HG02678 (cell line): Measurements from ENCODE around the gene AQP12A.
"Not testable (repeated sequence)": the region's sequence is repeated elsewhere in the genome, so short reads cannot be mapped to it uniquely, and the experiment has no call there.

ENCODE experiments used
- ATAC-seq: cut with Tn5 transposase; IDR thresholded peaks from one replicate; pipeline ENCODE4 v1.9.1; 2021; ENCODE audit warnings: mild to moderate bottlenecking, moderate library complexity; ENCODE audit not compliant: unreplicated experiment

AQP12A gene

DNA sequence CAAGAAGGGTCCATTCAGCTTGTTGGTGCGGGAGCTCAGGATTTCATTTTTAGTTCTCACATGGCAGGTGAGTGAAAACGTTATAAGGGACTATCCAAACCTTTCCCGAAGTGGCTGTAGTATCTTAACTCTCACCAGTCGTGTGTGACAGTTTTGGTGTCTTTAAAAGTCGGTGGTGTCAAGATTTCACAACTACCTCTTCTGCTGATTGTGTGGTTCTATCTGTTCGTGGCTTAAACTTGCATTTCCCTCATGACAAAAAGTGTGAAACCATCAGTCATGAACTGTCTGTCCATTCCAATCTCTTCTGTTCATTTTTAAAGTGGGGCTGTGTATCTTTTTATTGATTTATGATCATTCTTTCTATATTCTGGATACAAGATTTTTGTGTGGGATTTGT, 5.2 kb upstream of the AQP12A start:
- ATAC-seq: no peak

DNA sequence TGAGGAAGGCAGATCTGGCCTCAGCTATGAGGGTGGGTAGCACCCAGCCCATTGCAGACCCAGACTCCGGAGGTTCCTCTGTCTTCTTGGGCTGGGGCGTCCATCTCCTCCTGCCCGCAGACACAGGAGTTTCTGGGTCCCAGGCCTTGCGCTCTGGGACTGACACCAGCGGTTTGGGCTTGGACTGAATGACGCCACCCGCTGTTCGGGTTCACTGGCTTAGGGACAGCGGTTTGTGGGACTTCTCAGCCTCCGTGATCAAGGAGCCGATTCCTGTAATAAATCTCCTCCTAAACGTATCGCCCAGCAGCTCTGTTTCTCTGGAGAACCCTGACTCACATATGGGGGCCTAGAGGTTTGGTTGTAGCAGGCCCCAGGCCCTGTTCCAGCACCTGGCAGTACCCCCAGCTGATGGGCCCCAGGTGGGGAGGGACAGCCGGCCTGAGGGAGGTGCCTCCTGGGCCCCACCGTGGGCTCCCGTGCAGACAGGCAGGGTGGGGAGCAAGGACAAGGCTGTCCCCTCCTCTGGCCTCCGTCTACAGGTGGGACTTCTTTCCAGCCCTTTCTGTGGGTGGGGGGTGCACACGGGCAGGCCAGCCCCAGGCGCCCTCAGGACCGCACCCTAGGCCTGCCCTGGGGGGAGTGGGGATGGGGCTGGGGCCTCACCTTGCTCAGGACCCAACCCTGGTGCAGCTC, 4.5 kb upstream of the AQP12A start:
- no peak for ATAC-seq

DNA sequence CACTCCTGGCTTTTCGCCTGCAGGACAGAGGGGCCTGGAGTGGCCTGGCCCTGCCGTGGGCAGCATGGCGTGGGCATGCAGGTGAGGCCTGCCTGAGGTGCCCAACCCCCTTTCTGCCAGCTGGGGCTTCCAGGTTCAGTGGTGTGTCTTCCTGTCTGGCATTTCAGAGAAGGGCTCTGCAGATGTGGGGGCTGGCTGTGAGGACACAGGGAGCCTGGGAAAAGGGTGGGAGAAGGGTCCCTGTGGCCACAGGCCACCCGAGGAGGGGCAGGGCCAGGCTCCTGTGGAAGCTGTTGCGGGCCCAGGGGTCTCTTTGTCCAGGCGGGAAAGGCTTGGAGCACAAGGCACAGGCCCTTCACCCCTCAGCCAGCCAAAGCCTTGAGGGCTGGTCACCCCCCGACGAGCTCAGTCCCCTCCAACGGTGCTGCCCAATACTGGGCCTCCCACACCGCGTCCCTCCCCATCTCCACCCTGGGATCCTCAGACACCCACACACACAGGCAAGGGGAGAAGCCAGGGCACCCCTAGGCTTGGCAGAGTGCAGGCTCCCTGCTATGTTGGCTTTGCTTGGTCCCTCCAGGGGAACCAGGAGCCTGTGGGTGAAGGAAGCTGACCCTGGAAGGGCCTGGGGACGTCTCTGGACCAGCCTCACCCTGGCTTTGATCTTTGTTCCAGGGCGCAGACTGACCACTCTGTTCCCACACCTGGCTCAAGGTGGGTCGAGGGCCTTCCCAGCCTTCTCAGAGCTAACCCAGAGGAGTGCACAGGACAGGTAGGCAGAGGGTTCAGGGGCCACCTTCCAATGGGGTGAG, 3.7 kb upstream of the AQP12A start:
- no peak for ATAC-seq

DNA sequence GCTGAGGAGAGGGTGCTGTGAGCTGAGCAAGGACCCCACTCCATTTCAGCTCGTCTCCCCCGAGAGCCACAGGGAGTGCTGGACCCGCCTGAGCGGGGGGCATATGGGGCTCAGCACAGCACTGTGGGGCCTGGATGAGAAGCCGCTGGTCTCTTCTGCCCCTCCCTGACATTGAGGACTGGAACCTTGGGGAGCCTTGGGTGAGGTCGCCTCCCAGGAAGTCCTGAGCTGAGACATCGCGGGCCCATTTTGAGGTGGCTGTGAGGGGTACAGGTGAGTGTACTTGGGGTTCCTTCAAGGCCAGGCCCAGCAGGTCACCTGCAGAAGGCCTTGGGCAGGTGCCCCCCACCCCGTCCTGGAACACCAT, 3.1 kb upstream of the AQP12A start:
- ATAC-seq: no peak

DNA sequence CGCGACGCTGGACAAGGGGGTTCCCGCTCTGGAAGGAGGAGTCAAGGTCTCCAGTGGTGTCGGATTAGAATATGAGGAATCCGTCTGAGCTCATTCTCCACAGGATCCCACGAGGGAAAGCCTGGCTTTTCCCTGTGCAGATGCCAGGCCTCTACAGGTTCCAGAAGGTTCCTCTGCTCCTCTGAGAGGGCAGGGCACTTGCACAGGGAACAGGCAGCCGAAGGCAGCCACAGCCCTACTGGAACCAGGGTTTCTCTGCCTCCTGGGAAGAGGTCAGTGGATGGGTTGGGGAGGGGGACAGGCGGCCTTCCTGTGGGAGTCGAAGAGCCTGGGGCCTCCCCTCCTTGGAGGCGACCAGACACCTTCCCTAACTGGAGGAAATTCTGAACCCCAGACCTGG, 1.7 kb upstream of the AQP12A start:
- ATAC-seq: no peak

DNA sequence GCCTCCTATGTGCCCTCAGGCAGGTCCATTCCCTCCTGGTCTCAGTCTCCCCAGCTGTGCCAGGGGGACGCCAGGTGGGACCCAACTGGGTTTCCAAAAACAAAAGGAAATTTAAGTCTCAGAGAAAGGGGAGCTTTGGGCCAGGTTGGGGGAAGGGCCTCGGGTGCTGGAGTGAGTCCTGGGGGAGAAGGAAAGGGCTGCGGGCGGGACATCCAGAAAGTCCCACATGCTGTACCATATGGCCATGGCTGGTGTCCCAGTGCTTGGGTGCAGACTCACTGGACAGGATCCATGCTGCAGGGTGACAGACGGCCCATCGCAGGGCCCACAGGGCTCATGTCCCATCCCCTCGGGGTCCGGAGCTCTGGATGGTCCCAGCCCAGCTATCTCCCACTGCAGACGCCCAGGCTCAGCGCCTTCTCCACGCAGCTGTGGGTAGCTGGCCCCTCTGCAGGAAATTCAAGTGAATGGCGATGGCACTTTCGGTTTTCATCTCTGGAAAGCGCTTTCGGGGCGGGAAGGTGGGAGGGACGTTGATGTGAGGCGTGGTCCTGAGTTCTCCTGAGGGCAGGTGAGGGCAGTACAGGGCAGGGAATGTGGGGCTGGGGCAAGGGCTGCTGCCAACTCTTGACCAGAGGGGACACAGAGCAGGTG, 1.1 kb upstream of the AQP12A start:
- not testable (repeated sequence) for ATAC-seq

DNA sequence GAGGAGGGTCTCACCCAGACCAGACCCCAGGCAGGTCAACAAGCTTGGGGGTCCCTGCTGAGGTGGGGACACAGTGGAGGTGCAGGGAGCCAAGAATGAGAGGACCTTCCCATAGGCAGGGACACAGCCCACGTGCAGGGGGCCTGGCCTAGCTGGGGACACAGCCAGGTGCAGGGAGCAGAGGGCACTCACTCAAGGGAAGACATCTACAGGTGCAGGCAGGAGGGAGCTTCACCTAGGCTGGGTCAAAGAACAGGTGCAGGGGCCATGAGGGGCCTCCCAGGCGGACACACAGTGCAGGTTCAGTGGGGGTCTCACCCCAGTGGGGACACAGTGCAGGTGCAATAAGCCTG, 615 bp upstream of the AQP12A start:
- ATAC-seq: not testable (repeated sequence)

DNA sequence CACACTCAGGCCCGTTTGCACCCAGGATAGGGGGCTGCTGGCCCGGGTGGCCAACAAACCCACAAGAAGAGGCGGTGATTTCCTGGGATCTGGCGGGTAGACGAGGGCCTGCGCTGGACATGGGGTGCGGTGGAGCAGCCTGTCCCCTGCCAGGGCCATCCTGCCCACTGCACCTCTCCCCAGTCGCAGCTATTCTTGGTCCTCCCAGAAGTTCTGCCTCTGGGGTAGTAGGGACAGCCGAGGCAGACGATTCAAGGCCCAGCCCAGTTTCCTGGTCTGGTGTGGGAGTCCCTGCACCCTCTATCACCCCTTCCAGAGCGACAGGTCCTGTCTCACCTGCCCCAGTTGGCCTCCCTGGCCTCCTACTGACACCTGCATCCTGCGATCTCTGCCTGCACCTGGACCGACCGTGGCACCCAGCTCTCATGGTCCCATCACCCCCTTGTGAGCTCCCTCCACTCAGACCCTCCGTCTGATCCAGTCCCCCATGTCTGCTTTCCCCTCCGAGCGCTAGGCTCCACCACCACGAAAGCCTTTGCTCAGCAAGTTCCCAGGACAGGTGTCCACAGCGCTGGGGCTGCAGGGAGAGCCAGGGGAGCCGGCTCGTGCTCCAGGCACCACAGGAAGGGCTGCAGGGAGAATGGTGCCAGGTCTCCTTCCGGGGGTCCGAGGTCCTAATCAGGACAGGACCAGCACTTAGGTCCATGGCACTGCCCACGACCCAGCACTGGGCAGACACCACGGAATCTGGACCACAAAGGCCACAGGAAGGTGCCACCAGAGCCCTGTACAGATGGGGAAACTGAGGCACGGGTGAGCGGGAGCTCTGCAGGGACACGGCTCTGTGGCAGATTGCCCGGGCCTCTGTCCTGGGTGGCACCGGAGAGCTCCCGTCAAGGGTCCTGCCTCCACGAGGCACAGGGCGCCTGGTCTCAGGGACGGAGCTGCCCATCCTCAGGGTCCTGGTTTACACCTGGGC, 1.2 kb downstream of the AQP12A start:
- ATAC-seq: not testable (repeated sequence)

DNA sequence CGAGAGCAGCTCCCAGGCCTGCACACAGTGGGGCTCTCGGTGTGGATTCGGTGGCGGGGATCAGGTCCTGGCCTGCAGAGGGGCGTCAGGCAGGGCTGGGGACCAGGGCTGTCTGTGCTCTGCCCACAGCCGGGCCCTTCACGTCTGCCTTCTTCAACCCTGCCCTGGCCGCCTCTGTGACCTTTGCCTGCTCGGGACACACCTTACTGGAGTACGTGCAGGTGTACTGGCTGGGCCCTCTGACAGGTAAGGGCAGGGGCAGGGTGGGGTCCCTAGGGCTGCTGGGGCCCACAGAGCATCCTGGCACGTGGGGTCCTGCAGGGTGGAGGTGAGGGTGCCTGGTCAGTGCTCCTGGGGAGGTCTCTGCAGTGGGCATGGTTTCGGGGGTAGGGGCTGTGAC, 2.6 kb downstream of the AQP12A start:
- not testable (repeated sequence) for ATAC-seq

DNA sequence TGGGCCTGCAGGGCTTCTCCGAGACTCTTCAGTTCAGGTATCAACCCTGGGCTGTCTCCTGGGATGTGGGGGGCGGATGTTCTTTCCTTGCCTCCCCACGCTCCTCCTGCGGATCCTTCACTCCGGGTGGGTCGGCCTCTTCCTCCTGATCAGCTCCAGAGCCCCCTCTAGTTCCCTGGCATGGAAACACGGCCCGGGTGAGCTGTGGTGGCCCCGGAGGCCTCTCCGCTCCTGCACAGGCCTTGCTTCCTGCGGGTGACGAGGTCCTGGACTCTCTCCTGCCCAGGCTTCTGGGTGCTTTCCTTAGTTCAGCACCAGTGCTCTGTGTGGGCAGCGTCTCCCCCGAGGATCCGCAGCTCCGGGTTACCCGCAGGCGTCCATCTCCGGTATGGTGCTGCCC, 3.9 kb downstream of the AQP12A start:
- ATAC-seq: not testable (repeated sequence)

DNA sequence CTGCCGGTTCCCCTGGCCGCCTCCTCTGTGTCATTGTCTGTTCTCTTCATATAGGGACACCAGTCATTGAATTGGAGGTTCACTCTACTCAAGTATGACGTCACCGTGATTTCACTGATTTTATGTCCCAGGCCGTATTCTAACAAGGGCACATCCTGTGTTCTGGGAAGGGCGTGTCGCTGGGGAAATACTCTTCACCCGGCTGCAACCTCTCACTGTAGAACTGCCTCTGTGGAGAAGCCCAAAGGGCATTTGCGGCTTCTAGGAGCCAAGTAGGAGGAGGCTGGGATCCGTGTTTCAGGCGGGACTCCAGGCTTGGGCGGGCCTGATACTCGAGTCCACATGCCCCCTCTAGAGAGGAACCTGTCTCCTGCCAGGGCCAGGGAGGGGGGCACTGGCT, 4.8 kb downstream of the AQP12A start:
- ATAC-seq: not testable (repeated sequence)

DNA sequence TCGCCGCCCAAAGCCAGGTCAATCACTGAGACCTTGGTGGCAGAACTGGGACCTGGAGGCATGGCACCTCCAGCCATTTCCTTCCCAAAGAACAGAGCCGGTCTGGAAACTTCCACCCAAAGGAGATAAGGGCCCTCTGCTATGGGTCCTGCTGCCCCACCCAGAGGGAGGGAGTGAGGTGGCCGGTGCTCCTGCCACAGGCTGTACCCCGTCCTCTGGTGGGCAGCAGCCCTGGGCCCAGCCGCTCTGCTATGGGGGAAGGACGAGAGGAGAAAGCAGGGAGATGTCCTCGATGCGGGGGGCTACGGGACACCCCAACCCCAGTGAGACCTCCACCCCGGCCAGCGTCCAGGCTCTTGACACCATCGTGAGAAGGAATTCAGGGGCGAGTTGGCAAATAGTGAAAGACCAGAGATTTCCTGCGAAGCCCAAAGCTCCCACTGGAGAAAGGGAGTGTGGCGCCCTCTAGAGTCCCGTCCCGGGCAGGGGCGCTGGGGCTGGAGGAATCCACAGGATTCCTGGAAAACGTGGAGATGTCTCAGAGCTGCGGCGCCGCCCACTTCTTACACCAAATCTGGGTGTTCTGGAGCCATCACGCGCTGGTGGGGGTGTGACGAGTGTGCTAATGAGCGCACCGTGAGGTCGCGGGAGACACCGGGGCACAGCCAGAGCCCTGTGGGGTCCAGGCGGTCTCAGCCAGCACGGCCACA, 7.3 kb downstream of the AQP12A start:
- ATAC-seq: not testable (repeated sequence)

DNA sequence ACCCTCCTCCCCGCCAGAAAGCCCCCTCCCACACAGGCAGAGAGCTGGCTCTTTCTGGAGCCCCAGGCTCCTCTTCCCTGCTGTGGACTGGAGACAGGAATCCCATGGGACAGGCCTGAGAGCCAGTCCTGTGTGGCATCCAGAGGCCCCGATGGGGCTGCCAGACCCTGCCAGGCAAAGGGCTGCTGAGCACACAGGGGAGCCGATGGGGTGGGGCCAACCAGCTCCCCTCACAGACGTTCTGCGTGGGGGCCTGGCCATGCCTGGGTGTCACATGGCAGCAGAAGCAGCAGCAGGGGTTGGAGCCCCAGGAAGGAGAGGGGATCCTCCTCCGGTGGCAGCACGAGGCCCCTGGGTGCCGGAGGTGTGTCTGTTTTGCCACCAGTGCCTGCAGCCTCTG, 8.2 kb downstream of the AQP12A start:
- ATAC-seq: not testable (repeated sequence)

DNA sequence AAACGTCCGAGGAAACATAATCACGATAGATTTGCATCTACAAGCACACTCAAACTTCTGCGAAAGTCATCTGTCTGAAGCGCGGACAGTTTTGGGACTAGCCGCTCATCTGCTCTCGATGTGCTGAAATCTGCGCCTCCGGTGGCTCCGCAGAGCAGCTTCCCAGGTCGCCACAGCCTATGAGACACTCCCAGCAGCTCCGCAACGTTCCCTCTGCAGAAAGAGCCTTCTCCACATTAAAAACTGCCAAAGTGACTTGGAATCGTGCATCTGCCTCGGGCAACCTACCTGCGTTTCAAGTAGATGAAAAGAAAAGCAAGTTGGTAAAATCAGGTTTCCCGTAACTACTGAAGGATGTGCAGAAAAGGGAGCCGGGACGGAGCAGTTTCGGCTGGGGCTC, 8.9 kb downstream of the AQP12A start:
- not testable (repeated sequence) for ATAC-seq

DNA sequence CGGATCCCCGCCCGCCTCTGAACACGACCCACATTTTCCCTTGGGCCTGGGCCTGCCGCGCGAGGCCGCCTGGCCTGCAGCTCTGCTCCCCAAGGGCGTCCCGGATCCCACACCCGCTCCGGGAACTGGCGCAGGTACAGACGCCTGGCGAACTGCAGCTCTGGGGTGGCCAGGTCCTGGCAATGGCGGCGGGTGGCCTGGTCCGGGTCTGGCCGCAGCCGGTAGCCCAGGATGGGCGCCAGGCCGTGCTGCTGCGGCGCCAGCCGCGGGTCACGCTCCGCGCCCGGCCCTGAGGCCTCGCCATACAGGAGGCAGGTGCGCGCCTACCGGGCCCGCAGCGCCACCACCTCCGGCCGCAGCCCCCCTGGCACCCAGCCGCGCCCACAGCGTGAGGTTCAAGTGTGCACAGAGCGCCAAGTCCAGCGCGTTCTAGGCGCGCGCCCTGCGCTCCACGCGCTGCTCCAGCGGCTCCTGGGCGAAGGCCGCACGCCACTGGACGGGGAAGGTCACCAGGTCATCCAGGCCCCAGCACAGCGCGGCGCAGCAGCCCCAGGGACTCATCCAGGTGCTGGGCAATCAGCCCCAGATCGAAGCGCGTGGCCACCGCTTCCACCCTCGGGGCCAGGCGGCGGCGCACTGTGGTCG, 9.5 kb downstream of the AQP12A start:
- no peak for ATAC-seq

DNA sequence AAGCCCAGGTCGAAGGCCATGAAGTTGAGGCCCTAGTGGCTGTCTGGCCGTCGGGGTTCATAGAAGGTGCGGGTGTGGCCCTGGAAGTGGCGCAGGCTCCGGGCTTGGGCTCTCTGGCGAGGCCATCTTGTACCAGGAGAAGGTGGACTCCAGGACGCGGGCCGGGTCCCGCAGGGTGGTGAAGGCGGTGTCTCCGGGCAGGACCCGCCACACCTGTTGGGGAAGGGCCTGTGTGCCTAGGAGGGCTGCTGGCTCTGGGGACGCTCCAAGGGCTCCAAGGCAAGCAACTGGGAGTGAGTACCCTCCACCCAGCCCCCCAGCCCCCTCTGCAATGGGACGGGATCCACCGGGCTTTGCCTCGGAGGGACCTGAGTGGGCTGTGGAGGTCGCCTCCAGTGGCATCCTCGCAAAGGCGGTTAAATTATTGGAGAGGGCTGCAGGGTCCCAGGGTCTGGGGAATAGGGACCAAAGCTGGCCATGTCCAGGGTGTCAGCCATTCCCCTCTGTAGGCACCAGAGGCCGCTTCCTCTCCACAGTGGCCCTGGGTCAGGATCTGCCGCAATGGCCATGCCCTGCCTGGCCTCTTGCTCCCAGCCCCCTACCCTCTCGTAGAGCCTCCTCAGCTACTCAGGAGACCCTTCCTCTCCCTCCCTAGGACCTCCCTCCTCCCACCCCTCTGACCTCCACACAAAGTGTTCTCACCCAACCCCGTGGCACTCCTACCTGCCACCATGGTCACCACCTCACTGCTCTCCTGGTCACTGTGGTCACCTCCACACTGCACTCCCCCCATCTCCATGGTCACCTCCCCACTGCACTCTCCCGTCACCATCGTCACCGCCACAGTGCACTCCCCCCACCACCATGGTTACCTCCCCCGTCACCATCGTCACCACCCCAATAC, 10.3 kb downstream of the AQP12A start:
- no peak for ATAC-seq

DNA sequence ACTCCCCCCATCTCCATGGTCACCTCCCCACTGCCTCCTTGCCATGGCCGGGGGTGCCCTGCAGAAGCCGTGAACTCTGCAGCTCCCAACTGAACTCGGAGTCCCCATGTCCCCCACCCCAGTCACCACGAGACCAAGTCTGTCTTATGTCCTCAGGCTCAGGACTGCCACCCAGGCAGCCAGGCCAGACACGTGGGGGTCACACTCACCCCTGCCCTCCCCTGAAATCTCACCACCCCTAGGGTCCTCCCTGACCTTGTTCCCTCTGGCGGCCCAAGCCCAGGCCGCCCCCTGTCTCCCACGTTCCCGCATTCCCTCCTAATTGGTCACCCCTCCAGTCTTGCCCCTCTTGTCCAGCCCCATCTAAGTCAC, 11.0 kb downstream of the AQP12A start:
- ATAC-seq: no peak

DNA sequence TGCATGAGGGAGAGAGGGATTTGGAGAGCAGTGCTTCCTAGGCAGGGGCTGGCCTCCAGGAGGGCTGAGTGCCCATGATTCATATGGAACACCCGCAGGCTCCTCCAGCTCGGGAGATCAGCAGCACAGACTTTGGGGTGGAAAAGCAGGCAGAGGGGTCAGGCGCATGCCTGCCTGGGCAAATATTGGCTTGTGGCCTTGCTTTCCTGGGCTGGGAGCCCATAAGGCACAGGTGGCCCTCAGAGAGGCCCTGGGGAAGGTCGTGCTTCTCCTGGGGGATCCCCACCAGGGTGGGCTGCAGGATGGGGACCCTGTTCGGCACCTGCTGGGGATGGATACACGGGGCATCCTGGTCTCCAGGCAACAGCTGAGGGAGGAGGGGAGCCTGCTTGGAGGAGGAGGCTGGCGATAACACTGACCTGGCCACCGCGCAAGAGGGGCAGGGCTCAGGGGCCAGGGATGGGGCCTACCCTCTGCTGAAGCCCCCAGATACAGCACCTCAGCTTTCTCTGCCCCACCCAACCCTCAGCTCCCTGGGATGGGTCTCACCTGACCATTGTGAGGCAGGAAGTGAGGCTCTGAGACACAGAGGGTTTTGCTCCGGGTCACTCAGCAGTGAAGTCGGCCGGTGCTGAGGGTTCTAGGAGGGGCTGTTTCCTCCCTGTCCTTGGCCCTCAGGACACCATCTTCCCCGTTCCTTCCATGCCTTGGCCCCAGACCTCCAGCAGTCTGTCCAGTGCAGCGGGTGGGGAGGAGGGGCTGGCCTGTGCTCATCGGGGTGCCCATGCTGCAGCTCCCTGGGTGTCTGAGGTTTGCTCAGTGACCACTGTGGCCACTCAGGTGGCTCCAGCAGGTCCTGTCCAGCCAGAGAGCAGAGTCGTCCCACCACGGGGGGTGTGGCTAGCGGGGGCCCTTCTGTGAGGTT, 12.0 kb downstream of the AQP12A start:
- no peak for ATAC-seq
